ENCODE measurements around the gene KIFC1. TPM values are rescaled to one million over a fixed set of nuclear protein-coding genes. Genes with fewer than 3 reads are reported as not detected.

The KIFC1 gene
- total RNA-seq, 4 donors from 2014 or later = 4.1 to 14.6 (median 9.3) TPM

- no peak for DNase-seq (ENCODE audit: low spot score in 2 of 2)
- intact Hi-C loops (cut with DNase I; ENCODE audit: low total_unique reads) = no loop called here
- H3K4me3 ChIP-seq (ENCODE audit: low read depth, poor library complexity, severe bottlenecking) = no peak overlapping the region
- 97% methylated on average over 17 of the region's 17 CpGs for WGBS, 2 donors
- TF ChIP-seq POLR2A (IDR thresholded peaks at IDR 0.05) (no peak), CTCF (IDR thresholded peaks at IDR 0.05) (no peak)
Measured at GRCh38 chr6:33406126-33406525, 14.5 kb downstream of the KIFC1 start.

GRCh38 chr6:33407132-33407718 is 15.6 kb downstream of the KIFC1 start:
- no peak for DNase-seq (ENCODE audit: low spot score in 2 of 2)
- intact Hi-C loops (cut with DNase I; ENCODE audit: low total_unique reads) = no loop called here
- H3K4me3 ChIP-seq (ENCODE audit: low read depth, poor library complexity, severe bottlenecking) = no peak overlapping the region
- WGBS, 2 donors = 84 to 86% methylated on average over 5 of the region's 5 CpGs
- TF ChIP-seq POLR2A (IDR thresholded peaks at IDR 0.05) (no peak), CTCF (IDR thresholded peaks at IDR 0.05) (no peak)

- peak in 1 of 3 donors; percentile 56 for TF ChIP-seq CTCF (IDR thresholded peaks at IDR 0.05)
- TF ChIP-seq POLR2A (IDR thresholded peaks at IDR 0.05) = peak in 1 of 2 donors; percentile 19
- peak; percentile 95 to 99 for DNase-seq (ENCODE audit: low spot score in 2 of 2)
- H3K4me3 ChIP-seq (ENCODE audit: low read depth, poor library complexity, severe bottlenecking) = peak overlapping the region; percentile 92
- 0% methylated on average over 27 to 45 of the region's 65 CpGs for WGBS, 2 donors
- intact Hi-C loops (cut with DNase I; ENCODE audit: low total_unique reads) = no loop called here
Measured at GRCh38 chr6:33410050-33410710, 18.6 kb downstream of the KIFC1 start.

GRCh38 chr6:33410711-33411631 is 19.3 kb downstream of the KIFC1 start, which contains the start of gene PHF1:
PHF1 (plus strand) TSS chr6:33411014; CDS start chr6:33412264, 1,250 bp downstream.
- no peak for TF ChIP-seq POLR2A (IDR thresholded peaks at IDR 0.05)
- peak within 1 kb of the TSS; percentile 92 for H3K4me3 ChIP-seq (ENCODE audit: low read depth, poor library complexity, severe bottlenecking)
- 1 to 2% methylated on average over 24 to 30 of the region's 67 CpGs for WGBS, 2 donors
- peak in 1 of 2 donors; percentile 94 for DNase-seq (ENCODE audit: low spot score in 2 of 2)
- intact Hi-C loops (cut with DNase I; ENCODE audit: low total_unique reads) = no loop called here

GRCh38 chr6:33411632-33412005 is 20.0 kb downstream of the KIFC1 start:
- no peak for DNase-seq (ENCODE audit: low spot score in 2 of 2)
- H3K4me3 ChIP-seq (ENCODE audit: low read depth, poor library complexity, severe bottlenecking) = peak overlapping the region; percentile 92
- TF ChIP-seq CTCF (IDR thresholded peaks at IDR 0.05) = no peak
- intact Hi-C loops (cut with DNase I; ENCODE audit: low total_unique reads) = no loop called here
- 48 to 49% methylated on average over 6 of the region's 6 CpGs for WGBS, 2 donors

All from lower leg skin (tissue), 4 donors.